ENCODE measurements around the gene GLDC.
A peak's percentile ranks its signal among the peaks of the same experiment; 100 is the strongest.
"Not testable (repeated sequence)": the region's sequence is repeated elsewhere in the genome, so short reads cannot be mapped to it uniquely, and the experiment has no call there.

Gene GLDC

GRCh38 chr9:6564868-6565267 lies 80.7 kb downstream of the GLDC start:
- no peak for DNase-seq

- no peak for DNase-seq
Measured at GRCh38 chr9:6564360-6564759, 81.2 kb downstream of the GLDC start.

- no peak for DNase-seq
Measured at GRCh38 chr9:6562871-6563430, 82.6 kb downstream of the GLDC start.

- DNase-seq, result no peak
Measured at GRCh38 chr9:6562201-6562600, 83.3 kb downstream of the GLDC start.

- DNase-seq, result peak in 1 of 2 donors; percentile 13
Measured at GRCh38 chr9:6557883-6558616, 87.5 kb downstream of the GLDC start.

- no peak for DNase-seq
Measured at GRCh38 chr9:6553866-6554265, 91.7 kb downstream of the GLDC start.

GRCh38 chr9:6552498-6553121 lies 92.9 kb downstream of the GLDC start:
- no peak for DNase-seq

- DNase-seq, result no peak
Measured at GRCh38 chr9:6552033-6552432, 93.5 kb downstream of the GLDC start.

GRCh38 chr9:6551136-6551535 lies 94.4 kb downstream of the GLDC start:
- DNase-seq, result no peak

GRCh38 chr9:6549106-6549800 lies 96.3 kb downstream of the GLDC start:
- DNase-seq, result no peak

GRCh38 chr9:6545017-6545691 lies 100.4 kb downstream of the GLDC start:
- DNase-seq, result no peak

GRCh38 chr9:6543204-6543603 lies 102.3 kb downstream of the GLDC start:
- DNase-seq, result no peak

- not testable (repeated sequence) for DNase-seq
Measured at GRCh38 chr9:6542617-6543016, 102.9 kb downstream of the GLDC start.

GRCh38 chr9:6538666-6539071 lies 106.9 kb downstream of the GLDC start:
- no peak for DNase-seq

GRCh38 chr9:6535594-6535993 lies 109.9 kb downstream of the GLDC start:
- DNase-seq, result no peak

- no peak for DNase-seq
Measured at GRCh38 chr9:6525326-6526045, 120.0 kb downstream of the GLDC start.

- DNase-seq, result no peak
Measured at GRCh38 chr9:6522263-6522662, 123.3 kb downstream of the GLDC start.

- DNase-seq, result no peak
Measured at GRCh38 chr9:6512085-6512657, 133.4 kb downstream of the GLDC start.

GRCh38 chr9:6506571-6506970 lies 139.0 kb downstream of the GLDC start:
- DNase-seq, result no peak

GRCh38 chr9:6502399-6502798 lies 143.1 kb downstream of the GLDC start:
- no peak for DNase-seq

GRCh38 chr9:6501526-6502210 lies 143.9 kb downstream of the GLDC start:
- no peak for DNase-seq
